ENCODE results near the gene NFATC2. TPM values are rescaled to one million over a fixed set of nuclear protein-coding genes. Genes with fewer than 3 reads are reported as not detected.

The NFATC2 gene
- total RNA-seq, 1 donor from 2014 or later: 2.0 TPM

- Mint-ChIP-seq H3K9me3 (ENCODE audit: low read depth) (peaks cover 6% of the 10 kb centered on the region), H3K27me3 (ENCODE audit: low read depth) (no peaks in the 10 kb centered on the region), H3K27ac (ENCODE audit: unreplicated experiment) (no peak overlapping the region), H3K4me3 (ENCODE audit: unreplicated experiment) (no peak overlapping the region), H3K4me1 (ENCODE audit: low read depth) (peaks cover 42% of the 10 kb centered on the region), H3K36me3 (ENCODE audit: low read depth) (peaks cover 4% of the 10 kb centered on the region)
- no peak for DNase-seq (ENCODE audit: low spot score)
- TF ChIP-seq, protein P1, sequence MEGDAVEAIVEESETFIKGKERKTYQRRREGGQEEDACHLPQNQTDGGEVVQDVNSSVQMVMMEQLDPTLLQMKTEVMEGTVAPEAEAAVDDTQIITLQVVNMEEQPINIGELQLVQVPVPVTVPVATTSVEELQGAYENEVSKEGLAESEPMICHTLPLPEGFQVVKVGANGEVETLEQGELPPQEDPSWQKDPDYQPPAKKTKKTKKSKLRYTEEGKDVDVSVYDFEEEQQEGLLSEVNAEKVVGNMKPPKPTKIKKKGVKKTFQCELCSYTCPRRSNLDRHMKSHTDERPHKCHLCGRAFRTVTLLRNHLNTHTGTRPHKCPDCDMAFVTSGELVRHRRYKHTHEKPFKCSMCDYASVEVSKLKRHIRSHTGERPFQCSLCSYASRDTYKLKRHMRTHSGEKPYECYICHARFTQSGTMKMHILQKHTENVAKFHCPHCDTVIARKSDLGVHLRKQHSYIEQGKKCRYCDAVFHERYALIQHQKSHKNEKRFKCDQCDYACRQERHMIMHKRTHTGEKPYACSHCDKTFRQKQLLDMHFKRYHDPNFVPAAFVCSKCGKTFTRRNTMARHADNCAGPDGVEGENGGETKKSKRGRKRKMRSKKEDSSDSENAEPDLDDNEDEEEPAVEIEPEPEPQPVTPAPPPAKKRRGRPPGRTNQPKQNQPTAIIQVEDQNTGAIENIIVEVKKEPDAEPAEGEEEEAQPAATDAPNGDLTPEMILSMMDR (IDR thresholded peaks at IDR 0.05): no peak
These were observed 92.9 kb downstream of the NFATC2 start for GRCh38 chr20:51449498-51450220.

GRCh38 chr20:51447765-51448148 lies 94.8 kb downstream of the NFATC2 start:
- DNase-seq (ENCODE audit: low spot score): no peak
- peaks cover 46% of the 10 kb centered on the region for H3K4me1 Mint-ChIP-seq (ENCODE audit: low read depth)
- no peaks in the 10 kb centered on the region for H3K27me3 Mint-ChIP-seq (ENCODE audit: low read depth)
- peaks cover 3% of the 10 kb centered on the region for H3K36me3 Mint-ChIP-seq (ENCODE audit: low read depth)
- peak overlapping the region; percentile 96 for H3K27ac Mint-ChIP-seq (ENCODE audit: unreplicated experiment)
- no peaks in the 10 kb centered on the region for H3K9me3 Mint-ChIP-seq (ENCODE audit: low read depth)
- TF ChIP-seq, protein P1 (IDR thresholded peaks at IDR 0.05): no peak
- no peak overlapping the region for H3K4me3 Mint-ChIP-seq (ENCODE audit: unreplicated experiment)

DNA sequence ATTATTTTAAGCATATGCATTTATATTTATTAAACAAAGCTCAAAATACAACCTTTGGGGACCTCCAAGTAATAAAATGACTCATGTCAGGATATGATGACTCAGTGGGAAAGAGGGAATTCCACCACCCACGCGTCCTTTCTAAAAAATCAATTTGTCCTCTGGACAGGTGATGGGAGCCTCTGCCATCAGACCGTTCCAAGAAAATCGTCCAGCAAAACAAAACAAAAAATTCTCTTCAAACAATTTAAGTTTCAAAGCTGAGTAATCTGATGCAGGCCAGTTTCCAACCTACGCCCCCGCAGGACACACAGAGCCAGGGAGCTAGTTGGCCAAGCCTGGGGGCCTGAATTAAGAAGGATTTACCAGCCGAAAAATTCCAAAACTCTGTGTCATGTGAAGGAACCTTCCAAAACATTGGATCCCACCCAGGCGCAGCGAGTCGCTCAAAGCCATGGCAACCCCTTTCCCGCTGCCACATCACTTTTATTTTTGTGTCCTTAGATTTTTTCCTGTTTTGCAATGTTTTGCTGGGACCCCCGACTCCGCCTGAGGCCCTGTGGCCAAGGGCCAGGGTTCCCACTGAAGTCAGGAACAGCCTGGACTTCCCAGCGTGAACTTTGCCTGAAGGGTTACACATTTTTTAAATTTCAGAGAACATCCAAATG lies 95.3 kb downstream of the NFATC2 start:
- TF ChIP-seq, protein P1 (IDR thresholded peaks at IDR 0.05): peak; percentile 23
- peaks cover 48% of the 10 kb centered on the region for H3K4me1 Mint-ChIP-seq (ENCODE audit: low read depth)
- peak overlapping the region; percentile 96 for H3K27ac Mint-ChIP-seq (ENCODE audit: unreplicated experiment)
- H3K9me3 Mint-ChIP-seq (ENCODE audit: low read depth): no peaks in the 10 kb centered on the region
- peaks cover 1% of the 10 kb centered on the region for H3K36me3 Mint-ChIP-seq (ENCODE audit: low read depth)
- peak overlapping the region; percentile 47 for H3K4me3 Mint-ChIP-seq (ENCODE audit: unreplicated experiment)
- no peak for DNase-seq (ENCODE audit: low spot score)
- H3K27me3 Mint-ChIP-seq (ENCODE audit: low read depth): no peaks in the 10 kb centered on the region

DNA sequence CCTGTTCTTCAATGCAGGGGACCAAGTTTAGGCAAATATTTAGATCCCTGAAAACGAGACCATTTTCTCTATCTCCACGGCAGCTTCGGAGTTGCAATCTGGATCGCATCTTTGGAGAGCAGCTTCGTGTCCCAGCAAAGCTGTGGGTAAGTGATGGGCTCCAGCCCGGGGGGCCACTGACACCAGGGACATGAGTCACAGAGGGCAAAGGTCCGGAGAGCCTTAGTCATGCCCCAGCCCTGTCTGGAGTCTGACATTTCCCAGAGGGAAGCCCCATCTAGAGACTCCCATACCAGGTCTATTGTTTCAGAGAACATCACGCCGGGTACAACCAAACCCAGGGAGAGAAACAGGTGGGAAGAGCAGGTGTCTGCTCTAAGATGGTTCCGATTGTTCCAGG lies 95.9 kb downstream of the NFATC2 start:
- Mint-ChIP-seq H3K4me3 (ENCODE audit: unreplicated experiment) (peak overlapping the region; percentile 21), H3K36me3 (ENCODE audit: low read depth) (no peaks in the 10 kb centered on the region), H3K4me1 (ENCODE audit: low read depth) (peaks cover 48% of the 10 kb centered on the region), H3K9me3 (ENCODE audit: low read depth) (no peaks in the 10 kb centered on the region), H3K27ac (ENCODE audit: unreplicated experiment) (peak overlapping the region; percentile 90), H3K27me3 (ENCODE audit: low read depth) (no peaks in the 10 kb centered on the region)
- TF ChIP-seq, protein P1 (IDR thresholded peaks at IDR 0.05): no peak
- DNase-seq (ENCODE audit: low spot score): no peak

- Mint-ChIP-seq H3K36me3 (ENCODE audit: low read depth) (no peaks in the 10 kb centered on the region), H3K27ac (ENCODE audit: unreplicated experiment) (peak overlapping the region; percentile 90), H3K9me3 (ENCODE audit: low read depth) (no peaks in the 10 kb centered on the region), H3K27me3 (ENCODE audit: low read depth) (no peaks in the 10 kb centered on the region), H3K4me3 (ENCODE audit: unreplicated experiment) (no peak overlapping the region), H3K4me1 (ENCODE audit: low read depth) (peaks cover 48% of the 10 kb centered on the region)
- TF ChIP-seq, protein P1 (IDR thresholded peaks at IDR 0.05): no peak
- no peak for DNase-seq (ENCODE audit: low spot score)
These were observed 96.3 kb downstream of the NFATC2 start for GRCh38 chr20:51446230-51446629.

Data from chondrocyte (in vitro differentiated cells).